Measurements from ENCODE around the gene SLC2A10.

DNA sequence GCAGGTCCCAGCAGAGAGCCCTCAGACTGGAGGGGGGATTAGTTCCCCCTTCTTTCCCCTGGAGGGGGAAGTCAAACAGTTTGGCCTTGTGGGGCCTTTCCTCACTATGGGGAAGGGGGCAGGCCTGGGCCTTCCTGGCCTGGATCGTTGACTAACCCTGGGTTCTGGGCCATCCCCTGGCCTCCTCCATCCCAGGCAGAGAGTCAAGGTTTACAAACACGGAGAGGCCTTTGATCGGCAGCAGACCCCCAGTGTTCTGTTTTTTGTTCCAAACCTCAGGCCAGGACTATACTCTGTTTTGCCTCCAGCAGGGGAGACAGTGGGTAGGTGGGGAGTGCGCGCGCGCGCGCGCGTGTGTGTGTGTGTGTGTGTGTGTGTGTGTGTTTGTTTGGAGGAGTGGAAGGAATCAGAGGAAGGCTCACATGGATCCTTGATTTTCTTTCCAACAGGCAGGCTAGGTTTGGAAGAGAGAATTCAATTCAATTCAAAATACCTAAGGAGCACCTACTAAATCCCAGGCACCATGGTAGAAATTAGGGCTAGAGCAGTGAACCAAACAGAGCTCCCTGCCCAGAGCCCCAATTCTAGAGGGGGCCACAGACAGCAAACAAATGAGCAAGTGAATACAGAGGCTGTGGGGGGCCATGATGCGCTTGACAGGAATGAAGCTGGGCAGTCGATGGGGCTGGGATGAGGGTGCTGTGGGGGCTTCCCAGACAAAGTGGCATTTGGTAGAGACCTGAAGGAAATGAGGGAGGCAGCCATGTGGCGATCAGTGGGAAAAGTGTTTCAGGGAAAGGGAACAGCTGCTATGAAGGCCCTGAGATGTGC lies 35.0 kb upstream of the SLC2A10 start:
- TF ChIP-seq, protein P1, sequence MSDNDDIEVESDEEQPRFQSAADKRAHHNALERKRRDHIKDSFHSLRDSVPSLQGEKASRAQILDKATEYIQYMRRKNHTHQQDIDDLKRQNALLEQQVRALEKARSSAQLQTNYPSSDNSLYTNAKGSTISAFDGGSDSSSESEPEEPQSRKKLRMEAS (IDR thresholded peaks at IDR 0.05; ENCODE audit: insufficient read depth, insufficient read length): no peak
- TF ChIP-seq JUN (IDR thresholded peaks at IDR 0.05; ENCODE audit: borderline replicate concordance, insufficient read depth, insufficient read length, low read depth): no peak

Measured in endothelial cell of umbilical vein (primary cell).